DMS153 (cell line): ENCODE data around the gene COL7A1.

Experiments
- DNase-seq: peaks from one replicate; lab custom pipeline; 2025; lab: John Stamatoyannopoulos, UW

The COL7A1 gene

DNA sequence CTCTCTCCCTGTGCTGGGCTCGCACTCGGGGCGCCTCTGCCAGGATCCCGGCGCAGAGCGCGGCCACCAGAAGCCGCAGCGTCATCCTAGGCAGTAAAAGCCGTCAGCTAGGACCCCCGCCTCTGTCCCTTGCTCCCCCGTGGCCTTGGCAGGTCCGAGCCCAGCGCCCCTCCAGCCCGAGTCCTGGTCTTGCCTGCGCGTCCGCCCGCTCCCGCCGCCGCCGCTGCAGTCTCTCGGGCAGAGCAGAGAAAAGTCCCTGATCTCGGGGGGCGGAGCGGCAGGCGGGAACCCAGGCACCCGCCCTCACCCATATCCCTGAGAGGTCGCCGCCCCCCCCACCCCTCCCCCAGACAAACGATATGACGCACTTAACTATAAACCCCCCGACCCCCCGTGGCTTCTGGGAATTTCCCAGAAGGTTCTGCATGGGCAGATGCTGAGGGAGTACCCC lies at the start of gene COL7A1:
TSS of gene COL7A1 (minus strand) at position 255 of the 451 bp plus-strand sequence. CDS start at position 85, 170 bp downstream.
- DNase-seq, result no peak

DNA sequence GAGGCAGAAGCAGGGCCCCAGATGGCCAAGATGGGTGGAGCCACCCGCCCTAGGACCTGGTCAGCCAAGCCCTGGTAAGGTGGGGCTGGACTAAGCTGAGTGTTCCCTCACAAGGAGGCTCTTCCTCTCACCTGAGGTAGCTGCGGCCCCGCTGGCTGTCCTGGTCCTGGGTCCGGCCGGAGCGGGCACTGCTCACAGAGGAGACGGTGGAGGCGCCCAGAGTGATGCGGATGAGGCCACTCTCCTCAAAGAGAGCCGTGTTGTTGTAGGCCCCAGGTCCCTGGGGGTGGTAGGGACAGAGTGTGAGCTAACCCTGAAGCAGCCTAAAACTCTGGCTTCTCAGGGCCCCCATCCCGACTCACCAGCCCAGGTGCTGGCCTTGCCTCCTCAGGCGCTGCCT lies 47.5 kb upstream of the COL7A1 start:
- no peak for DNase-seq

DNA sequence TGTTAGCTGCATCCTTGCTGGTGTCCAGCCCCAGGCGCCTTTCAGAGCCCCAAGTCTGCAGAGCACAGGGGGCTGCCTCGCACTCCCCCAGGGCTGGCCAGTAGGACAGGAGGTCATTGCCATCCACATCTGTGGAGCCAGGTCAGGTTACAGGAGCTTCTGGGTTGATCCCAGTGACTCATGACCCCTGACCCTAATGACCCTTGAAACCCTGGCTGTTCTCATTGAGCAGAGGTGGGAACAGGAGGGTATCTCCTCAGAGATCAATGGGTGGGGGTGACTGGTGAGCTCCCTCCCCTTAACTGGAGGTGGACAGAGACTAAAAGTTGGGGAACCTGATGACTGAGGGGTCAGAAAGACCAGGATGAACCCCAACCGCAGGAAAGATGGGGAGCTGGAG lies 46.3 kb upstream of the COL7A1 start:
- no peak for DNase-seq

- DNase-seq, result no peak
Measured at GRCh38 chr3:48639944-48640606, 44.9 kb upstream of the COL7A1 start.

- no peak for DNase-seq
Measured at GRCh38 chr3:48637305-48637704, 42.2 kb upstream of the COL7A1 start.

DNA sequence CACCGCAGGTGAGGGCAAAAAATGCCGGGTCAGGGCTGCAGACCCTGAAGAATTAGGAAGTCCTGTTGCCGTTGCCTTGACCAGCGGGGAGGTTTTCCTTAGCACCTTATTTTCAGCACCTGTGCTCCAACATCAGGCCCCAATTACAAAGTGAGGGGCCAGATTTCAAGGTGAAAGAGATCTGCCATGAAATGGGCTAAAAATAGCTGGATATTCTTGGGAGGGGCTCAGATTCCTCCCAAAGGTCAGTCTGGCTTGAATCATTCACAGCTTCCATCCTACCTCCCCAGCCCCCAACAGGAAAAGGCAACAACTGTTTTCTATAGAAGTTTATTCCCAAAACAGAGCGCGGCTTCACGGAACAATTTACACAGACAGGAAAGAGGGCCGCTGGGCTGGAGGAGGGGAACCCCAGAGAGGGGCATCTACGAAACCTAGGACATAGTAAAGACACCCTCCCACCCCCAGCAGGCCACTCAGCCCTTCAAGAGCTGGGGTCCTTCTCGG lies 41.1 kb upstream of the COL7A1 start:
- no peak for DNase-seq

GRCh38 chr3:48635222-48636021 lies 40.3 kb upstream of the COL7A1 start, which contains the start of gene SLC26A6:
TSS of gene SLC26A6 (minus strand) at chr3:48635461. CDS start at chr3:48635393, 68 bp downstream.
- peak; percentile 85 for DNase-seq

GRCh38 chr3:48634661-48635221 lies 39.6 kb upstream of the COL7A1 start:
- DNase-seq, result no peak

DNA sequence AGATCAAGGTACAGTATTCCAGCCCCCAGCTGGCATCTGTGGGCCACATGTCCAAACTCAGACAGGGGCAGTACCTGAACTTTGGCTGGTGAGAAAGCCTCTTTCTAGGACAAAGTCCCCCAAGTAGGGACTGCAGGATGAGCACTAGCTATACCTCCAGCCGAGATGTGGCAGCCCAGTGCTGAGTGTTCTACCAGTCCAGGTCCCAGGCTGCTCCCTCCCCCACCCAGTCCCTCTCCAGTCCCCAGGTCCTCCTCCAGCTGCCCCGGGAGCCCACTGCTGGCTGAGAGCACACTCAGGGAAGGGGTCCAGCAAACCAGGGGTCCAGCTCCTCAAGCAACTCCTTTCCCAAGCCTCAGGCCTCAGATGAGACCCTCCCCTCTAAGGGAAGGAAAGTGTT lies 38.6 kb upstream of the COL7A1 start:
- DNase-seq, result no peak

GRCh38 chr3:48633256-48633655 lies 38.1 kb upstream of the COL7A1 start:
- DNase-seq, result no peak

DNA sequence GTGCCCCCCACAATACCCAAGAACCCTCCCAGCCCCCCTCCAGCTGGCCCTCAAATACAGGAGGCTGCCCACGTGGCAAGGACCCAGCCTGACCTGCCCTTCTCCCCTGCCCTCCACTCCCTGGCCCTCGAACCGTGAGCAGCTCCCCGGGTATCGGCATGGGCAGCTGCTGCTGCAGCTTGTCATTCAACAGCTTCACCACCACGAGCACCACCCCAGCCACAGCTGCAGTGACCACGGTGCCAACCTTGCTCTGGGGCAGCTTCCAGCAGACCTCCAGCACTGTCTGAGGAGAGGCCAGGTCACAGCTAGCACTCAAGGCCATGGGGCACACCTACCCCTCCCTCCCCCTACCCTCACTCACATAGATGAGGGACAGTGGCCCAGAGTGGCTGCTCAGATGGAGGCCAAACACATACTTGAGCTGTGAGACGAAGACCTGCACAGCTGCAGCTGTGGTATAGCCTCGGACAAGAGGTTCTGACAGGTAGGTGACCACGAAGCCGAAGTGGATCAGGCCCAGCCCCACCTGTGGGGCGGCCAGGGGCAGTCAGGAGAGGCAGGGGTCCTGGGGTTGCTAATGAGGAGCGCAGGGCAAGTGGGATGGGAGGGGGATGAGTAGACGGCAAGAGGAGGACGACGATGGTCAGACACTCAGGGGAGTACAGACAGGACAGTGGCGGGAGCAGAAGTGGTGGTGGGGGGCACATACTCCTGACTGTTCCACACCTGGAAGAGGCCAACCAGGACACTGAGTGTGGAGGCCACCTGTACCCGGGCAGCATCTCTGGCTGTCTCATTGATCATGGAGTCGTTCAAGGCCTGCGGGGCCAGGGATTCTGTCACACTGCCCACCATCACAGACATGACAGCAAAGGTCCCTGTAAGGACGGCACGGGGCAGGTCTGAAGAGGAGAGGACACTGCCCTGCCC lies 36.7 kb upstream of the COL7A1 start:
- DNase-seq, result no peak

DNA sequence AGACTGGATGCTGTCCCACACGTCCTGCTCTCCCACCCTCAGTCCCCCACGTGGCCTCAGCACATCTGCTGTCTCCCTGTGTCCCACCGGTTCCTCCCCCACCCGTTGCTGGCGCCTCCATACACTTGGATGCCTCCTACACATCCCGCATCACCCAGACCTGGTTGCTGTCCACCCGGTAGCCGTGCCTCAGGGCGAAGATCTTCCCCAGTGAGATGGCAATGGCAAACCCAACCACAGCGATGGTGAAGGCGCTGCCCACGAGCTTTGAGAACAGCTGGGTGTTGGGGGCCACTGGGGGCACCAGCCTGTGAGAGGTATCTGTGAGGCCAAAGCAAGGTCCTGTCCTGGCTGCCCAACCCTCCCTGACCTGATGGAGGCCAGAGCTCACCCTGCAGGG lies 35.7 kb upstream of the COL7A1 start:
- no peak for DNase-seq

GRCh38 chr3:48630407-48630806 lies 35.3 kb upstream of the COL7A1 start:
- DNase-seq, result no peak

GRCh38 chr3:48629894-48630293 lies 34.8 kb upstream of the COL7A1 start:
- DNase-seq, result no peak

DNA sequence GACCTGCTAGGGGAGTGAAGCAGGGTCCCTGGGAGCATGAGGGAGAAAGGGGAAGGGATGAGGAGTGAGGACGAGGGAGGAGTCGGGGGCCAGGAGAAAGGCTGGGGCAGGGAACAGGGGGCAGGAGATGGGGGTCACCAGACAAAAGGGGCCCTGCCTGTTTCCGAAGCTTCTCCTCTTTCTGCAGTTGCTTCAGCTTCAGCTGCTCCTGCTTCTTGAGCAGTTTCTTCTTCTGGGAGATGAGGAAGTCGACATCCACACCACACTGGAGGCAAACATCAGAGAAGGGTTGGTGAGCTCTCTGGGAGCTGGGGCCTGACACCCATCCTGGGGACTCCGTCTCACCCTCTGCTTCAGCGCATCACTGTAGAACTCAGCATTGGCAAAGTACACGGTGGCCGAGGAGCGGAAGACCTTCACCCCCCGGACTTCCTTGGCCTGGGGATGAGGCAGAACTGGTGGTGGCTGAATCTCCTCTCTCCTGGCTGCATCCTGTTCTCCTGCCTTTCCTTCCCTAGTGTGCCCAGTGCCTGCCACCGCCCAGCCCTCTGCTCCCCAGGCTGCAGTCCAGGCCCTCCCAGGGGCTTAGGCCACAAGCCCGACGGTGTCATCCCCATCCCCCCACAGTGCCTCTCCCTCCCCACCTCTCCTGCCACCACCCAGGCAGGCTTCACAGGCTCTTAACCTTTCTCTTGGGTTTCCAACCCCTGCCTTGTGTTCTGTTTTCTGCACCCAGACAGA lies 33.3 kb upstream of the COL7A1 start:
- no peak for DNase-seq

DNA sequence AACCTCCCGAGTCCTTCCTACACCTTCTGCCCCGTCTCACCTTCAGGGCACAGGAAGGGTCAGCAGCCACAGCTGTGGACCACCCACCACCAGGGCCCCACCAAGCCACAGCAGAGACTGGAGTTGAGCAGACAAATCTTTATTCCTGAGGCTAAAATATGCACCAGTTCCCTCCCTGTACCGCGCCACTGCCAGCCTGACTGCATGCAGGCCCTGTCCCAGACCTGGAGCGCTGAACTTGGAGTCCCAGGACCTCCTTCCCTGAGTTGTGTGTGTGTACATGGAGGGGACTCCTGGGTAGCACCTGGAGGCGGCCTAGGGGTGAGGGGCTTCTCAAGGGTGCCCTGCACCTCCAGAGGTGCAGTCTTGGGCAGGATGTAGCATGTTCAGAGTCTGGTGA lies 30.5 kb upstream of the COL7A1 start:
- no peak for DNase-seq

DNA sequence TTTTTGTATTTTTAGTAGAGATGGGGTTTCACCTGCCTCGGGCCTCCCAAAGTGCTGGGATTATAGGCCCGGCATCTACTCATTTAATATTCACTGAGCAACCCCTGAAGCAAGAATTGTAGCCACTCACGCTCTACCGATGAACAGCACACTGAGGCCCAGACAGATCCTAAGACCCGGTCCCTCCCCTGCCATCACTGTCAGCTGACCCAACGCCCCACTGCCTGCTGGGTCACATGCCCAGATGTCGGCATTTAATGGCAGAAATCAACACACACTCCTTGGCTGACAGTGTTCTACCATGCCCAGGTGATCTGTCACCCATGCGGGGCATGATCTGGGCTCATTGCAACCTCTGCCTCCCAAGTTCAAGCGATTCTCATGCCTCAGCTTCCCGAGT lies 29.6 kb upstream of the COL7A1 start:
- DNase-seq, result no peak

GRCh38 chr3:48623851-48624547 lies 28.9 kb upstream of the COL7A1 start:
- peak; percentile 81 for DNase-seq

DNA sequence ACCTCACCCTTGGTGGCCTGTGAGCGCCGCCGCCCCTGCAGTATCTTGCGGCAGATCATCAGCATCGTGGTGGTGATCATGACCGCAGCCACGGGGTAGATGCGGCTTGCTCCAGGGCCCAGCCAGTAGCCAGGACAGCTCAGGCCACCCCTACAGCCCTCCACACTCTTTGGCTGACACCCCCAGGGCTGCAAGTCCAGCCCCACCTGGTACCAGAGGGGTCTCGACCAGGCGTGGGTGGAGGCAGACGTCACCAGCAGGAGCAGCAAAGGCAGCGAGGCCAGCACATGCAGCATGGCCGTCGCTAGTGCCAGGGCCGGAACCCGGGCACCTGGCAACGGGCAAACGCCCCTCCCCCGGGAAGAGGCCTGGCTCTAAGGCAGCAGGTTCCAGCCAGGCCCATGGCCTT lies 26.3 kb upstream of the COL7A1 start, which contains the start of gene TMEM89:
TSS of gene TMEM89 (minus strand) at position 309 of the 409 bp plus-strand sequence. CDS start at position 296, 13 bp downstream.
- DNase-seq, result no peak
